GM19452 (cell line): Measurements from ENCODE around the gene ZNF423.

Experiments used
- ATAC-seq: cut with Tn5 transposase; IDR thresholded peaks from one replicate; pipeline ENCODE4 v1.9.1; 2021; ENCODE audit not compliant: unreplicated experiment

Gene ZNF423

GRCh38 chr16:49827805-49828438 lies 28.0 kb downstream of the ZNF423 start:
- ATAC-seq, result no peak

GRCh38 chr16:49826515-49826914 lies 29.4 kb downstream of the ZNF423 start:
- no peak for ATAC-seq

- no peak for ATAC-seq
These were observed 30.9 kb downstream of the ZNF423 start for GRCh38 chr16:49825041-49825440.

- no peak for ATAC-seq
These were observed 31.3 kb downstream of the ZNF423 start for GRCh38 chr16:49824593-49824992.

- no peak for ATAC-seq
These were observed 33.1 kb downstream of the ZNF423 start for GRCh38 chr16:49822649-49823370.

- ATAC-seq, result no peak
These were observed 34.2 kb downstream of the ZNF423 start for GRCh38 chr16:49821614-49822282.

- ATAC-seq, result no peak
These were observed 34.8 kb downstream of the ZNF423 start for GRCh38 chr16:49821156-49821555.

- ATAC-seq, result no peak
These were observed 38.0 kb downstream of the ZNF423 start for GRCh38 chr16:49817754-49818507.

GRCh38 chr16:49816875-49817274 lies 39.0 kb downstream of the ZNF423 start:
- ATAC-seq, result no peak

GRCh38 chr16:49811644-49812334 lies 44.1 kb downstream of the ZNF423 start:
- ATAC-seq, result no peak

GRCh38 chr16:49810831-49811230 lies 45.1 kb downstream of the ZNF423 start:
- no peak for ATAC-seq

- no peak for ATAC-seq
These were observed 46.4 kb downstream of the ZNF423 start for GRCh38 chr16:49809561-49809960.

GRCh38 chr16:49809062-49809461 lies 46.9 kb downstream of the ZNF423 start:
- ATAC-seq, result no peak

- ATAC-seq, result no peak
These were observed 49.5 kb downstream of the ZNF423 start for GRCh38 chr16:49806446-49806845.

GRCh38 chr16:49801290-49801689 lies 54.6 kb downstream of the ZNF423 start:
- ATAC-seq, result no peak

- ATAC-seq, result no peak
These were observed 55.0 kb downstream of the ZNF423 start for GRCh38 chr16:49800876-49801275.

- no peak for ATAC-seq
These were observed 55.5 kb downstream of the ZNF423 start for GRCh38 chr16:49800441-49800840.

GRCh38 chr16:49799172-49799571 lies 56.7 kb downstream of the ZNF423 start:
- no peak for ATAC-seq

GRCh38 chr16:49795513-49795912 lies 60.4 kb downstream of the ZNF423 start:
- no peak for ATAC-seq

GRCh38 chr16:49793244-49793643 lies 62.7 kb downstream of the ZNF423 start:
- no peak for ATAC-seq

GRCh38 chr16:49789616-49790015 lies 66.3 kb downstream of the ZNF423 start:
- no peak for ATAC-seq
